Neutrophil (primary cell): ENCODE measurements around the gene TNIK.

Source experiments
- H3K27ac ChIP-seq: fragments of 200-600 bp; sonication (generic); 2 replicates; pipeline ENCODE4 v1.5.1; 2016; ENCODE audit warnings: mild to moderate bottlenecking, moderate library complexity
- H3K27me3 ChIP-seq: fragments of 200-600 bp; sonication (generic); 2 replicates; pipeline ENCODE4 v1.6.0; 2016; ENCODE audit warnings: mild to moderate bottlenecking
- H3K36me3 ChIP-seq: fragments of 200-600 bp; sonication (generic); 2 replicates; pipeline ENCODE4 v1.5.1; 2017
- H3K4me1 ChIP-seq, 2 experiments: fragments of 200-600 bp in 1 of 2; sonication (generic) in 1 of 2; 1 replicate in 1 of 2; 2 replicates in 1 of 2; pipeline versions ENCODE4 v1.5.1 to v1.6.1; 2013 to 2016; ENCODE audit warnings: low read depth in 1 of 2, low read length in 1 of 2, mild to moderate bottlenecking in 1 of 2, moderate library complexity in 1 of 2; ENCODE audit not compliant: control insufficient read depth in 1 of 2, insufficient read depth in 1 of 2
- H3K4me3 ChIP-seq, 2 experiments: fragments of 200-600 bp in 1 of 2; sonication (generic) in 1 of 2; 1 replicate in 1 of 2; 2 replicates in 1 of 2; pipeline ENCODE4 v1.5.1; 2013 to 2016; ENCODE audit warnings: low read depth in 1 of 2, low read length in 1 of 2, mild to moderate bottlenecking in 1 of 2, moderate library complexity in 1 of 2
- H3K9me3 ChIP-seq: fragments of 200-600 bp; sonication (generic); 2 replicates; pipeline ENCODE4 v1.5.1; 2016
- CTCF ChIP-seq: fragments of 200-600 bp; sonication (generic); IDR thresholded peaks from 2 replicates; pipeline ENCODE4 v1.5.1; 2016; ENCODE audit warnings: antibody characterized with exemption

The TNIK gene

GRCh38 chr3:171189394-171190080 is 270.7 kb downstream of the TNIK start:
- H3K27ac ChIP-seq = no peak overlapping the region
- H3K4me1 ChIP-seq = no peaks in the 10 kb centered on the region
- H3K9me3 ChIP-seq = no peaks in the 10 kb centered on the region
- no peaks in the 10 kb centered on the region for H3K27me3 ChIP-seq
- no peak for TF ChIP-seq CTCF
- no peaks in the 10 kb centered on the region for H3K36me3 ChIP-seq
- H3K4me3 ChIP-seq = no peak overlapping the region

DNA sequence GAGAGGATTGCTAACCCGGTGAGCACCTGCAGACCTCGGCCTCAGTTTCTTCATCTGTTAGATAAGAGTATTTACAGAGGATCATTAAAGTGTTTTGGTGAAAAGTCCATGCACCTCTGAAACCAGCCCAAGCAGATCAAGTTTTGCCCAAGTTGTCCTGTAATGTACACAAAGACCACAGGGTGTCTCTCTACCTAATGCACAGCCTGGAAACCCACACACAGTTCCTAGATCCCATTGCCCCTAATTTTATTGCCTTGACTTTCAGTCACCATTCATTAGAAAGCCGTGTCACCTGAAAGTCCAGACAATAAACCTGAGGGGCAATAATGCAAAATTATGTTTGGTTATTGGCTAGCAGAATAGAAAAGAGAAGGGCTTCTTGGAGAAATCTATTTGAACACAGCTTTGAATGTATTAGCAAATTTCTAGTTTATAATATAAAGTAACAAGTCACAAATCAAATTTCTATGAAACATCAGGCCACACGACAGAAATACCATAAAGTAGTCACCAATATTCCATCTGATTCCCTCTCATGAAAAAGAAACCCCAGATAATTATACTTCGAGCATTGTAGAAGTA is 272.4 kb downstream of the TNIK start:
- no peaks in the 10 kb centered on the region for H3K9me3 ChIP-seq
- no peak overlapping the region for H3K4me3 ChIP-seq
- no peaks in the 10 kb centered on the region for H3K36me3 ChIP-seq
- no peaks in the 10 kb centered on the region for H3K27me3 ChIP-seq
- no peak for TF ChIP-seq CTCF
- no peaks in the 10 kb centered on the region for H3K4me1 ChIP-seq
- no peak overlapping the region for H3K27ac ChIP-seq

- TF ChIP-seq CTCF = no peak
- H3K9me3 ChIP-seq = no peaks in the 10 kb centered on the region
Measured at GRCh38 chr3:171186817-171187500, 273.2 kb downstream of the TNIK start.

DNA sequence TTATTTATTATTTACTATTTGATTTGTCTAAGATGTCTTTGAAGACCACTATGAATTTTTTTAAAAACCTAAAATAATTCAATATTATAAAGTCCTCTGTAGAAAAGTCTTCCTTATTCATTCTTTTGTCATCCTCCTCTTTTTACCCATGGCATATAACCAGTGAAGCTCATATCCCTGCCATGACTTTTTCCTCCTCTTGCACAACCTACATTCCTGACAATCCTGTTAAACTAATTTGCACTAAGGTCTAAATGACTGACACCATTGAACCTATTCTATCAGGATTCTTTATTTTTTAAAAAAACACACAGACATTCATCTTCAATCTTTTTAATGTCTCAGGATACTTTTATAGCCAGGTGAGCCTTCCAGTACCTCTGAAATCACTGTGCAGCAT is 273.8 kb downstream of the TNIK start:
- Histone ChIP-seq H3K27me3 (no peaks in the 10 kb centered on the region), H3K9me3 (no peaks in the 10 kb centered on the region), H3K36me3 (no peaks in the 10 kb centered on the region), H3K4me3 (no peak overlapping the region), H3K4me1 (no peaks in the 10 kb centered on the region), H3K27ac (no peak overlapping the region)
- no peak for TF ChIP-seq CTCF

More at GRCh38 chr3:171186817-171187500, 273.2 kb downstream of the TNIK start:
- Histone ChIP-seq H3K4me3 (no peak overlapping the region), H3K27ac (no peak overlapping the region), H3K36me3 (no peaks in the 10 kb centered on the region), H3K4me1 (no peaks in the 10 kb centered on the region), H3K27me3 (no peaks in the 10 kb centered on the region)

DNA sequence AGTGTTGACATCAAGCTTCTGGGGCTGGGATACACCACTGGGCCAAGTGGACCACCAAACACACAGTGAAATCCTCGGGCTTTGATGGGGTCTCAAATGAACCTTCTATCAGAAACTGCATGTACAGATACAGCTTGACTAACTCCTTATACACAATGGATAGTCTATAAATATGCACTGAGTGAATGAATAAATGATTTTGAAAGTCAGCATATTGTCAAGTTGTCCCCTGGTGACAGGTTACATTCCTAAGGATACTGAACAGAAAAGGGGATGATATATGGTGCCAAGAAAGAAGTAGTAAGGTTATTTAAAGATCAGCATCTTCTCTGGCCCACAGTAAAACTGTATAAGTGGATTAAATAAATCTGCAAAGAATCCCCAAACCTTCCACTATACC is 274.2 kb downstream of the TNIK start:
- no peak overlapping the region for H3K4me3 ChIP-seq
- H3K27me3 ChIP-seq = no peaks in the 10 kb centered on the region
- no peaks in the 10 kb centered on the region for H3K9me3 ChIP-seq
- H3K36me3 ChIP-seq = no peaks in the 10 kb centered on the region
- H3K4me1 ChIP-seq = no peaks in the 10 kb centered on the region
- H3K27ac ChIP-seq = no peak overlapping the region
- no peak for TF ChIP-seq CTCF
